CD14-positive monocyte (primary cell): ENCODE data around the gene CMTM5. TPM values are rescaled to one million over a fixed set of nuclear protein-coding genes. Genes with fewer than 3 reads are reported as not detected.

Experiments
- DNase-seq, 3 donors: peaks; one replicate each; pipeline ENCODE4 v3.0.0-alpha.2; 2011 to 2022
- H2AFZ ChIP-seq: 2 replicates; pipeline ENCODE4 v1.6.0; 2012; ENCODE audit warnings: mild to moderate bottlenecking, low read depth, low read length, inconsistent platforms; ENCODE audit not compliant: insufficient read depth, poor library complexity, severe bottlenecking
- H3K27ac ChIP-seq, 2 donors: 1 replicate in 1 of 2; 2 replicates in 1 of 2; pipeline ENCODE4 v1.5.1; 2012 to 2013; ENCODE audit warnings: low read length in 2 of 2, control low read depth in 1 of 2, inconsistent platforms in 1 of 2, low read depth in 1 of 2, mild to moderate bottlenecking in 1 of 2
- H3K27me3 ChIP-seq, 2 donors: one replicate each; pipeline versions ENCODE4 v1.6.0 to v1.6.1; 2011 to 2013; ENCODE audit warnings: low read length in 2 of 2; ENCODE audit not compliant: control insufficient read depth in 2 of 2, insufficient read depth in 2 of 2
- H3K36me3 ChIP-seq, 2 donors: replicated peaks in 1 of 2; 1 replicate in 1 of 2; 2 replicates in 1 of 2; pipeline versions ENCODE4 v1.5.1 to v1.6.1; 2012 to 2013; ENCODE audit warnings: low read length in 2 of 2, control low read depth in 1 of 2, inconsistent platforms in 1 of 2, mild to moderate bottlenecking in 1 of 2; ENCODE audit not compliant: insufficient read depth in 2 of 2, control insufficient read depth in 1 of 2
- H3K4me1 ChIP-seq, 2 donors: 1 replicate in 1 of 2; 2 replicates in 1 of 2; pipeline versions ENCODE4 v1.5.1 to v1.6.1; 2012 to 2013; ENCODE audit warnings: low read length in 2 of 2, control low read depth in 1 of 2, inconsistent platforms in 1 of 2, mild to moderate bottlenecking in 1 of 2, moderate library complexity in 1 of 2; ENCODE audit not compliant: insufficient read depth in 2 of 2, control insufficient read depth in 1 of 2
- H3K4me2 ChIP-seq: replicated peaks from 2 replicates; pipeline ENCODE3; 2012; ENCODE audit warnings: low read length, moderate library complexity, mild to moderate bottlenecking; ENCODE audit not compliant: poor library complexity, severe bottlenecking; ENCODE audit errors: extremely low read depth
- H3K4me3 ChIP-seq, 3 experiments: fragments of 200-600 bp in 1 of 3; sonication (generic) in 1 of 3; replicated peaks in 1 of 3; 1 replicate in 2 of 3; 2 replicates in 1 of 3; pipeline ENCODE4 v1.5.1; 2011 to 2013; ENCODE audit warnings: low read length in 3 of 3, mild to moderate bottlenecking in 3 of 3, control low read depth in 2 of 3, low read depth in 2 of 3, inconsistent platforms in 1 of 3, moderate library complexity in 1 of 3
- H3K79me2 ChIP-seq: 2 replicates; pipeline ENCODE4 v1.6.0; 2012; ENCODE audit warnings: mild to moderate bottlenecking, control low read depth, inconsistent platforms, low read length, moderate library complexity; ENCODE audit not compliant: insufficient read depth
- H3K9ac ChIP-seq: 2 replicates; pipeline ENCODE4 v1.6.0; 2017; ENCODE audit warnings: low read length, mild to moderate bottlenecking; ENCODE audit not compliant: insufficient read depth, poor library complexity, severe bottlenecking
- H3K9me3 ChIP-seq, 2 donors: replicated peaks in 1 of 2; 1 replicate in 1 of 2; 2 replicates in 1 of 2; pipeline versions ENCODE4 v1.5.1 to v1.6.1; 2012 to 2013; ENCODE audit warnings: low read length in 2 of 2, control low read depth in 1 of 2; ENCODE audit not compliant: control insufficient read depth in 1 of 2, insufficient read depth in 1 of 2
- H4K20me1 ChIP-seq: 2 replicates; pipeline ENCODE4 v1.6.0; 2012; ENCODE audit warnings: mild to moderate bottlenecking, low read length, control low read depth, moderate library complexity; ENCODE audit not compliant: insufficient read depth
- H3K27ac Mint-ChIP-seq, 7 donors: one replicate each; pipeline ENCODE4 v1.8.0; 2020; ENCODE audit warnings: mild to moderate bottlenecking in 7 of 7, mixed read lengths in 7 of 7, moderate library complexity in 6 of 7, inconsistent platforms in 2 of 7
- H3K27me3 Mint-ChIP-seq, 3 donors: one replicate each; pipeline ENCODE4 v1.8.0; 2021 to 2022; ENCODE audit warnings: low read depth in 3 of 3, mild to moderate bottlenecking in 3 of 3, mixed read lengths in 3 of 3, moderate library complexity in 3 of 3, inconsistent platforms in 1 of 3
- H3K36me3 Mint-ChIP-seq, 2 donors: one replicate each; pipeline ENCODE4 v1.8.0; 2020; ENCODE audit warnings: mixed read lengths in 2 of 2, inconsistent platforms in 1 of 2, mild to moderate bottlenecking in 1 of 2
- H3K4me1 Mint-ChIP-seq: one replicate; pipeline ENCODE4 v1.8.0; 2020; ENCODE audit warnings: mild to moderate bottlenecking, mixed read lengths
- H3K4me3 Mint-ChIP-seq, 2 donors: one replicate each; pipeline ENCODE4 v1.8.0; 2020; ENCODE audit warnings: mild to moderate bottlenecking in 2 of 2, mixed read lengths in 2 of 2, moderate library complexity in 1 of 2
- H3K9me3 Mint-ChIP-seq, 7 donors: one replicate each; pipeline ENCODE4 v1.8.0; 2020 to 2022; ENCODE audit warnings: mixed read lengths in 7 of 7, mild to moderate bottlenecking in 6 of 7, moderate library complexity in 6 of 7, inconsistent platforms in 2 of 7
- CTCF ChIP-seq: fragments of 200-600 bp; IDR thresholded peaks from one replicate; pipeline ENCODE4 v1.8.0; 2022; ENCODE audit warnings: antibody characterized with exemption, mild to moderate bottlenecking
- WGBS: methylation state at CpG from one replicate; pipeline ENCODE4 v1.1.5; 2013; ENCODE audit warnings: missing lambda C conversion rate; ENCODE audit not compliant: insufficient coverage; 5-methylcytosine and 5-hydroxymethylcytosine counted together
- intact Hi-C, 2 donors: fragments of 100-400 bp; cut with micrococcal nuclease; formaldehyde crosslinking; loops; one replicate each; pipeline versions ENCODE4 v1.15.0 to v1.15.1; 2023
- polyA plus RNA-seq, 3 donors: library from polyadenylated mRNA; depleted of rRNA in 1 of 3; unstranded in 2 of 3; stranded (reverse) in 1 of 3; fragments of 300-500 nt in 2 of 3; fragments of >200 nt in 1 of 3; fragmentation: Illumina TruSeq in 2 of 3; gene quantifications; 1 replicate in 2 of 3; 2 replicates in 1 of 3; pipeline ENCODE4 v1.2.3, GENCODE V29; 2012 to 2021

Gene CMTM5
- polyA plus RNA-seq, 3 donors: 0.93 to 1.1 TPM; not detected in 1

GRCh38 chr14:23401291-23401690 lies 24.4 kb downstream of the CMTM5 start:
- Histone ChIP-seq H3K79me2 (no peaks in the 10 kb centered on the region), H3K4me2 (no peak overlapping the region), H3K36me3 (no peaks in the 10 kb centered on the region), H3K4me1 (peaks cover 5 to 7% of the 10 kb centered on the region in 2 donors), H3K9ac (no peak overlapping the region), H3K27me3 (no peaks in the 10 kb centered on the region), H4K20me1 (no peaks in the 10 kb centered on the region), H3K4me3 (no peak overlapping the region), H3K27ac (no peak overlapping the region), H3K9me3 (no peaks in the 10 kb centered on the region), H2AFZ (no peak overlapping the region)
- Mint-ChIP-seq H3K27me3 (peaks cover 3 to 13% (median 4%) of the 10 kb centered on the region in 3 donors), H3K27ac (no peak overlapping the region), H3K9me3 (no peaks in the 10 kb centered on the region), H3K36me3 (no peaks in the 10 kb centered on the region), H3K4me3 (no peak overlapping the region), H3K4me1 (peaks cover 19% of the 10 kb centered on the region)
- no peak for TF ChIP-seq CTCF
- WGBS: 40% methylated on average over 4 of the region's 4 CpGs
- intact Hi-C loops: no loop called here
- peak in 1 of 3 donors; percentile 12 for DNase-seq

DNA sequence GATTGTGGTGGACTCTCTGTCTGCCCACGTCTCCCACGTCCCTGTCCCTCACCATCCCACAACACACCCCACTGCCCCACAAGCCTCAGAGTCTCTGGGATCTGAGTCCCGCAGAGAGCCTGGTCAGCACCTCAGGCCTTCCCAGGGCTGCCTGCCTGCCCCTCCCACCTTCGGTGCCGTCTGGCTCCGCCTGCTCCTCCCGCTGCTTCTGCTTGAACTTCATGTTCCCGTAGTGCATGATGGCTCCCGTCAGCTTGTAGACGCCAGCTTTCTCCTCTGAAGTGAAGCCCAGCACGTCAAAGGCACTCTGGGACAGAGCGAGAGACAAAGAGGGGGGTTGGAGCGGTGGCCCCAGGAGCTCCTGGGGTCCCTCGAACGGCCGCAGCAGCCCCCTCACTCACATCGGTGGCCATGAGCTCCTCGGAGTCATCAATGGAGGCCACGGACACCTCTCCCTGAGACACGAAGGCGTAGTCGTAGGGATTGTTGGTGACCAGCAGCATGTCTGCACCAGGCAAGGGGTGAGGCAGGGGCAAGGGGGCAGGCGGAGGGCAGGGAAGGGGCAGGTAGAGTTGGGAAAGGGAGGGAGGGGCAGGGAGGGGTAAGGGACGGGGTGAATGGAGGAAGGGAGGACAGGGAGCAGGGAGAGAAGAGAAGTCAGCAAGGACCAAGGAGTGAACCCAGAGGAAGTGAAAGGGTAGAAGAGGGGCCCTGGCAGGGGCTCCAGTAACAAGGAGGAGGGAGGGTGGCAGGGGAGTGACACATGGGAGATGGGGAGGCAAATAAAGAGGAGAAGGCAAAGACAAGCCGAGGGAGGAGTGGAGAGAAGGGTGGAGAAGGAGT lies 25.7 kb downstream of the CMTM5 start:
- no peaks in the 10 kb centered on the region for H3K36me3 Mint-ChIP-seq
- 82% methylated on average over 21 of the region's 25 CpGs for WGBS
- H3K9me3 ChIP-seq: no peaks in the 10 kb centered on the region
- no peaks in the 10 kb centered on the region for H3K36me3 ChIP-seq
- H2AFZ ChIP-seq: no peak overlapping the region
- H3K9me3 Mint-ChIP-seq: no peaks in the 10 kb centered on the region
- H3K27ac ChIP-seq: no peak overlapping the region
- no peaks in the 10 kb centered on the region for H3K27me3 ChIP-seq
- no peaks in the 10 kb centered on the region for H4K20me1 ChIP-seq
- H3K9ac ChIP-seq: no peak overlapping the region
- H3K4me1 Mint-ChIP-seq: peaks cover 19% of the 10 kb centered on the region
- TF ChIP-seq CTCF: no peak
- H3K79me2 ChIP-seq: no peaks in the 10 kb centered on the region
- no peak overlapping the region for H3K4me3 Mint-ChIP-seq
- DNase-seq: no peak
- intact Hi-C loops: no loop called here
- H3K27ac Mint-ChIP-seq: no peak overlapping the region
- H3K27me3 Mint-ChIP-seq: peaks cover 3 to 15% (median 5%) of the 10 kb centered on the region in 3 donors
- H3K4me2 ChIP-seq: no peak overlapping the region
- H3K4me1 ChIP-seq: peaks cover 5 to 7% of the 10 kb centered on the region in 2 donors
- no peak overlapping the region for H3K4me3 ChIP-seq
